Activated T-helper 1 cell treated with anti-CD3 and anti-CD28 coated beads, Interleukin-12 subunit alpha, Interleukin-12 subunit beta, Interleukin-2, Interleukin-4 antibody, amounts not matched to agents 30 ng/mL and 10 ng/mL and 1 ng/mL, durations not matched to agents 14 hours and 24 hours and 36 hours (primary cell): ENCODE data around the gene INTS15. TPM values are rescaled to one million over a fixed set of nuclear protein-coding genes. Genes with fewer than 3 reads are reported as not detected.
A peak's percentile ranks its signal among the peaks of the same experiment; 100 is the strongest.
"Not testable (repeated sequence)": the region's sequence is repeated elsewhere in the genome, so short reads cannot be mapped to it uniquely, and the experiment has no call there.

Source experiments
- DNase-seq: peaks from one replicate; pipeline ENCODE4 v3.0.0; 2021; ENCODE audit warnings: low spot score
- H3K27ac Mint-ChIP-seq: one replicate; pipeline ENCODE4 v1.8.0; 2021; ENCODE audit warnings: mild to moderate bottlenecking, mixed read lengths
- H3K27me3 Mint-ChIP-seq: one replicate; pipeline ENCODE4 v1.8.0; 2022; ENCODE audit warnings: mild to moderate bottlenecking, moderate library complexity, mixed read lengths; ENCODE audit not compliant: insufficient read depth
- H3K36me3 Mint-ChIP-seq: one replicate; pipeline ENCODE4 v1.8.0; 2021; ENCODE audit warnings: low read depth, mixed read lengths
- H3K4me1 Mint-ChIP-seq: one replicate; pipeline ENCODE4 v1.8.0; 2021; ENCODE audit warnings: low read depth, mixed read lengths
- H3K4me3 Mint-ChIP-seq: one replicate; pipeline ENCODE4 v1.8.0; 2021; ENCODE audit warnings: mild to moderate bottlenecking, moderate library complexity, mixed read lengths
- H3K9me3 Mint-ChIP-seq: one replicate; pipeline ENCODE4 v1.8.0; 2021; ENCODE audit warnings: mixed read lengths
- intact Hi-C: fragments of 100-400 bp; cut with micrococcal nuclease; formaldehyde crosslinking; loops from one replicate; pipeline ENCODE4 v1.15.1; 2024
- total RNA-seq: library from RNA; stranded (reverse); gene quantifications from 2 replicates; pipeline ENCODE4 v1.2.3, GENCODE V29; 2022

Gene INTS15
- total RNA-seq, 1 donor from 2014 or later, result 44.6 TPM

DNA sequence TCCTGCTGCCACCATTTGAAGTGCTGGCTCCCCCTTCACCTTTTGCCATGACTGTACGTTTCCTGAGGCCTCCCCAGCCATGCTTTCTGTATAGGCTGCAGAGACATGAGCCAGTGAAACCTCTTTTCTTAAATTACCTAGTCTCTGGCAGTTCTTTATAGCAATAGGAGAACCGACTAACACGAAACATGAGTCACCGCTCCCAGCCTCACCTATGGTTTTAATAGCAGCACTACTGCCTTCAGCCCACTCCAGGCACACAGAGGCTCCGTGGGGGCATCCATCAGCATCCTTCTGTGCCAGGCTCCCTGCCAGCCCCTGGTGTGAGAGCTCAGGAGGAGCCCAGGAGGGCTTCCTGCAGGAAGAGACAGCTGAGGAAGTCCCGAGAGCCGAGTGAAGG, 41.8 kb downstream of the INTS15 start:
- Mint-ChIP-seq H3K4me3 (no peak overlapping the region), H3K36me3 (no peaks in the 10 kb centered on the region), H3K9me3 (no peaks in the 10 kb centered on the region), H3K27me3 (no peaks in the 10 kb centered on the region), H3K27ac (peak overlapping the region; percentile 42), H3K4me1 (peaks cover 3% of the 10 kb centered on the region)
- DNase-seq, result no peak
- intact Hi-C loops, result loop anchor here (10.0 kb wide), 1 partner anchor 57 kb away; the partner anchor contains the start of gene ZDHHC4

GRCh38 chr7:6634021-6634420, 44.2 kb downstream of the INTS15 start:
- intact Hi-C loops, result loop anchor here (10.0 kb wide), 1 partner anchor 59 kb away; the partner anchor contains the start of gene ZDHHC4
- Mint-ChIP-seq H3K4me1 (peaks cover 13% of the 10 kb centered on the region), H3K27ac (no peak overlapping the region), H3K9me3 (no peaks in the 10 kb centered on the region), H3K36me3 (peaks cover 5% of the 10 kb centered on the region), H3K4me3 (no peak overlapping the region), H3K27me3 (no peaks in the 10 kb centered on the region)
- no peak for DNase-seq

DNA sequence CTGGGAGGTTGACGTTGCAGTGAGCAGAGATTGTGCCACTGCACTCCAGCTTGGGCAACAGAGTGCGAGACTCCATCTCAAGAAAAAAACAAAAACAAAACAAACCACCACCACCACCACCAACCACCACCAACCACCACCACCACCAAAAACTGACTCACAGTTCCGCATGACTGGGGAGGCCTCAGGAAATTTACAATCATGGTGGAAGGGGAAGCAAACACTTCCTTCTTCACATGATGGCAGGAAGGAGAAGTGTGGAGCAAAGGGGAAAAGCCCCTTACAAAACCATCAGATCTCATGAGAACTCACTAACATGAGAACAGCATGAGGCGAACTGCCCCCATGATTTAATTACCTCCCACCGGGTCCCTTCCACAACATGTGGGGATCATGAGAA, 45.1 kb downstream of the INTS15 start:
- not testable (repeated sequence) for H3K9me3 Mint-ChIP-seq, H3K27me3 Mint-ChIP-seq, DNase-seq, H3K27ac Mint-ChIP-seq
- peaks cover 13% of the 10 kb centered on the region for H3K36me3 Mint-ChIP-seq
- intact Hi-C loops, result loop anchor here (10.0 kb wide), 1 partner anchor 60 kb away; the partner anchor contains the start of gene ZDHHC4
- peaks cover 16% of the 10 kb centered on the region for H3K4me1 Mint-ChIP-seq
- peak overlapping the region; percentile 81 for H3K4me3 Mint-ChIP-seq

- Mint-ChIP-seq H3K4me1 (peaks cover 19% of the 10 kb centered on the region), H3K27ac (peak within 1 kb of the TSS; percentile 87), H3K36me3 (peaks cover 23% of the 10 kb centered on the region), H3K9me3 (no peaks in the 10 kb centered on the region), H3K27me3 (no peaks in the 10 kb centered on the region), H3K4me3 (peak within 1 kb of the TSS; percentile 84)
- DNase-seq, result peak; percentile 63
- intact Hi-C loops, result loop anchor here (1.0 to 10.0 kb wide), 5 partner anchors 46 to 1002 kb away; partner anchors contain the start of genes C1GALT1, INTS15 and ZDHHC4
Measured at GRCh38 chr7:6636741-6637543, 47.1 kb downstream of the INTS15 start, which contains the start of gene ZNF316. ZNF316 (plus strand) TSS chr7:6637318; CDS start chr7:6642410, 5,092 bp downstream.

- H3K36me3 Mint-ChIP-seq, result peaks cover 30% of the 10 kb centered on the region
- H3K27ac Mint-ChIP-seq, result peak overlapping the region; percentile 87
- peak overlapping the region; percentile 84 for H3K4me3 Mint-ChIP-seq
- no peaks in the 10 kb centered on the region for H3K9me3 Mint-ChIP-seq
- H3K4me1 Mint-ChIP-seq, result peaks cover 19% of the 10 kb centered on the region
- peak; percentile 48 for DNase-seq
- no peaks in the 10 kb centered on the region for H3K27me3 Mint-ChIP-seq
- intact Hi-C loops, result loop anchor here (2.0 to 10.0 kb wide), 4 partner anchors 47 to 1001 kb away; partner anchors contain the start of genes C1GALT1, INTS15 and ZDHHC4
Measured at GRCh38 chr7:6637544-6638229, 47.9 kb downstream of the INTS15 start.

DNA sequence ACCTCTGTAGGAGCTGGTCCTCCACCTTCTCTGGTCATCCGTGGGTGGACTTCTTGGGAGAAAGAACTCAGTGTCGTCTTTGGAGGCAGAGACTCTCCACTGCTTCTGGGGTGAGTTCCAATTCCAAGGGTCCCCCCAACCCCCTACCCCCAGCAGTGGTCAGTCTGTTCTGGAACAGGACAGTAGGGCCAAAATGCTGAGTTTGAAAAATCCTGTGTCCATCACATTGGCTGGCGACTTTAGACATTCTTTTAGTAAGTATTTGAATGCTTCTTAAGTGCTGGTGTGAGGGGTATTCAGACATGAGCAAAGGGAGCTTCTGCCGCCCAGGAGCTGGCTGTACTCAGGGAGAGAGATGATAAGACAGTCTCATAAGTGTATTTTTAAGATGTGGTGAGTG, 49.2 kb downstream of the INTS15 start:
- H3K9me3 Mint-ChIP-seq, result no peaks in the 10 kb centered on the region
- no peak for DNase-seq
- intact Hi-C loops, result loop anchor here (10.0 kb wide), 1 partner anchor 64 kb away; the partner anchor contains the start of gene ZDHHC4
- peaks cover 37% of the 10 kb centered on the region for H3K36me3 Mint-ChIP-seq
- peak overlapping the region; percentile 84 for H3K4me3 Mint-ChIP-seq
- H3K27me3 Mint-ChIP-seq, result no peaks in the 10 kb centered on the region
- peaks cover 19% of the 10 kb centered on the region for H3K4me1 Mint-ChIP-seq
- H3K27ac Mint-ChIP-seq, result no peak overlapping the region

- H3K4me3 Mint-ChIP-seq, result peak overlapping the region; percentile 84
- intact Hi-C loops, result loop anchor here (10.0 kb wide), 1 partner anchor 65 kb away; the partner anchor contains the start of gene ZDHHC4
- no peak for DNase-seq
Measured at GRCh38 chr7:6639627-6640026, 49.8 kb downstream of the INTS15 start.

GRCh38 chr7:6640246-6640721, 50.5 kb downstream of the INTS15 start:
- H3K36me3 Mint-ChIP-seq, result peaks cover 45% of the 10 kb centered on the region
- no peaks in the 10 kb centered on the region for H3K9me3 Mint-ChIP-seq
- H3K4me1 Mint-ChIP-seq, result peaks cover 19% of the 10 kb centered on the region
- no peak for DNase-seq
- peak overlapping the region; percentile 10 for H3K27ac Mint-ChIP-seq
- peak overlapping the region; percentile 6 for H3K4me3 Mint-ChIP-seq
- H3K27me3 Mint-ChIP-seq, result no peaks in the 10 kb centered on the region
- intact Hi-C loops, result no loop called here

More at GRCh38 chr7:6639627-6640026, 49.8 kb downstream of the INTS15 start:
- peaks cover 19% of the 10 kb centered on the region for H3K4me1 Mint-ChIP-seq
- H3K9me3 Mint-ChIP-seq, result no peaks in the 10 kb centered on the region
- H3K36me3 Mint-ChIP-seq, result peaks cover 42% of the 10 kb centered on the region
- H3K27me3 Mint-ChIP-seq, result no peaks in the 10 kb centered on the region
- no peak overlapping the region for H3K27ac Mint-ChIP-seq

DNA sequence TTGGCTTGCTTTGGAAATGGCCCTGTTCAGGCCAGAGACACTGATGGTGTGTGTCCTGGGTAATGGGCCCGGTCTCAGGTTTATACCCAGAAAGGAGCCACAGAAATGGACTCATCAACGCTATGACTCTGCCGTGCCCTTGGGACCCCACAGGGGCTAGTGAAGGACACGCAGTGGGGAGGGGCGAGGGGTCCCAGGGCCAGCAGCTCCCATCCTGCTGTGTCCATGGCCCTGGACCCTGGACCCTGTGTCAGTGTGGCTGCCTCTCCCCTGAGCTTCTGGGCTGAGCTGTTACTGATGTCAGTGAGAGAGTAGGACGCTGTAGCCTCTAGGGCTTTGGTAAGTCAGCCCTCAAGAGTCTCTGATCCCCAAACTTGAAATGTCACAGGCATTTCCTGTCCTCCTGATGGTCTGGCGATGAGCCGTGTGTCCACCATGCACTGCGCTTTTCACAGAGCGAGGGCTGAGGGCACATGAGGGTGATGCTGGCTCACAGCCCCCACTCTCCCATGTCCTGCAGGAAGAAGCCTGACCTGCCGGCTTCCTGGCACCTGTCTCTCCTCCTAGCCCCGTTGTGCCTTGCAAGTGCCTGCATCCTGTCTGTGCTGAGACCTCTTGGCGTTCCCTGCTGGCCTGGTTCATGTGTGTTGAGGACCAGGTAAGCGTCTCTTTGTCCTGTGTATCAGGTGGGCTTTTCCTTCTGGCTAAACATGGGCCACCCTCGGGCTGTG, 51.6 kb downstream of the INTS15 start:
- no peaks in the 10 kb centered on the region for H3K9me3 Mint-ChIP-seq
- H3K27me3 Mint-ChIP-seq, result no peaks in the 10 kb centered on the region
- peaks cover 19% of the 10 kb centered on the region for H3K4me1 Mint-ChIP-seq
- intact Hi-C loops, result no loop called here
- H3K36me3 Mint-ChIP-seq, result peaks cover 52% of the 10 kb centered on the region
- no peak overlapping the region for H3K4me3 Mint-ChIP-seq
- DNase-seq, result no peak
- H3K27ac Mint-ChIP-seq, result no peak overlapping the region

DNA sequence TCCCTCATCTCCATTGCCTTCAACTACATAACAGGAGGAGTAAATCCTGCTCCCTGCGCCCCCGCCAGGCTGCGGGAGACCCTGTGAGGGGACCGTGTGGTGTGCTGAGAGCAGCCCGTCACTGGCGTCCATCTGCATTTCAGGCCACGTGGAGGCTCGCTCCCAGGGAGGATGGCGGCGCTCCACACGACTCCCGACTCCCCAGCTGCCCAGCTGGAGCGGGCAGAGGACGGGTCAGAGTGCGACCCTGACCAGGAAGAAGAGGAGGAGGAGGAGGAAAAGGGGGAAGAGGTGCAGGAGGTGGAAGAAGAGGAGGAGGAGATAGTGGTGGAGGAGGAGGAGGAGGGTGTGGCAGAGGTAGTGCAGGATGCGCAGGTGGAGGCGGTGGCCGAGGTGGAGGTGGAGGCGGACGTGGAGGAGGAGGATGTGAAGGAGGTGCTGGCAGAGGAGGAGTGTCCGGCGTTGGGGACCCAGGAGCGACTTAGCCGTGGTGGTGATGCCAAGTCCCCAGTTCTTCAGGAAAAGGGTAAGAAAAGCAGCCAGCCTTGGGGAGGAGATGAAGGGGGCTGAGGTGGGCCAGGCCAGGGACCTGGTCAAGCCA, 52.5 kb downstream of the INTS15 start:
- H3K4me3 Mint-ChIP-seq, result no peak overlapping the region
- no peaks in the 10 kb centered on the region for H3K9me3 Mint-ChIP-seq
- DNase-seq, result no peak
- H3K4me1 Mint-ChIP-seq, result peaks cover 19% of the 10 kb centered on the region
- H3K27ac Mint-ChIP-seq, result no peak overlapping the region
- intact Hi-C loops, result no loop called here
- H3K27me3 Mint-ChIP-seq, result no peaks in the 10 kb centered on the region
- H3K36me3 Mint-ChIP-seq, result peaks cover 57% of the 10 kb centered on the region

- DNase-seq, result no peak
- Mint-ChIP-seq H3K4me3 (no peak overlapping the region), H3K36me3 (peaks cover 61% of the 10 kb centered on the region), H3K4me1 (peaks cover 16% of the 10 kb centered on the region), H3K27me3 (no peaks in the 10 kb centered on the region), H3K9me3 (no peaks in the 10 kb centered on the region), H3K27ac (no peak overlapping the region)
- intact Hi-C loops, result no loop called here
Measured at GRCh38 chr7:6642861-6643640, 53.2 kb downstream of the INTS15 start.
